HG03460 (cell line): ENCODE results near the gene TNS1.

Source experiments
- ATAC-seq: cut with Tn5 transposase; IDR thresholded peaks from one replicate; pipeline ENCODE4 v1.9.1; 2021; ENCODE audit not compliant: unreplicated experiment

Gene TNS1

GRCh38 chr2:217964275-217965161, 38.3 kb downstream of the TNS1 start:
- ATAC-seq = no peak

- no peak for ATAC-seq
Observed at GRCh38 chr2:217960351-217960750, 42.4 kb downstream of the TNS1 start.

GRCh38 chr2:217959723-217960122, 43.1 kb downstream of the TNS1 start:
- ATAC-seq = no peak

DNA sequence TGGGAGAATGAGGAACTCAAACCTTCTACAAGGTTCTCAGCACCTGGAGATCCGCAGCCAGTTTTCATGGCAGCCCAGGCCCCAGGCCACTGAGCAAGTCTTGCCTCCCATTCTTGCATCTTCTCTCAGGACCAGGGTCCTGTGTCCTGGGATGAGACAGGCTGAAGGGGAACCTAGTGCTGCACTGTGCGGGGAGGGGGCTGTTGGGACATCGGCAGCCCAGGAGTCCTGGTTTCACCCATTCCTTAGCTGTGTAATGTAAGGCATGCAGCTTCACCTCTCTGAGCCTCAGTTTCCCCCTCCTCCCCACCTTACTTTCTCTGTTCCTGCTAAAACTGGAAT, 43.9 kb downstream of the TNS1 start:
- ATAC-seq = no peak

- ATAC-seq = no peak
Observed at GRCh38 chr2:217958206-217958883, 44.5 kb downstream of the TNS1 start.

DNA sequence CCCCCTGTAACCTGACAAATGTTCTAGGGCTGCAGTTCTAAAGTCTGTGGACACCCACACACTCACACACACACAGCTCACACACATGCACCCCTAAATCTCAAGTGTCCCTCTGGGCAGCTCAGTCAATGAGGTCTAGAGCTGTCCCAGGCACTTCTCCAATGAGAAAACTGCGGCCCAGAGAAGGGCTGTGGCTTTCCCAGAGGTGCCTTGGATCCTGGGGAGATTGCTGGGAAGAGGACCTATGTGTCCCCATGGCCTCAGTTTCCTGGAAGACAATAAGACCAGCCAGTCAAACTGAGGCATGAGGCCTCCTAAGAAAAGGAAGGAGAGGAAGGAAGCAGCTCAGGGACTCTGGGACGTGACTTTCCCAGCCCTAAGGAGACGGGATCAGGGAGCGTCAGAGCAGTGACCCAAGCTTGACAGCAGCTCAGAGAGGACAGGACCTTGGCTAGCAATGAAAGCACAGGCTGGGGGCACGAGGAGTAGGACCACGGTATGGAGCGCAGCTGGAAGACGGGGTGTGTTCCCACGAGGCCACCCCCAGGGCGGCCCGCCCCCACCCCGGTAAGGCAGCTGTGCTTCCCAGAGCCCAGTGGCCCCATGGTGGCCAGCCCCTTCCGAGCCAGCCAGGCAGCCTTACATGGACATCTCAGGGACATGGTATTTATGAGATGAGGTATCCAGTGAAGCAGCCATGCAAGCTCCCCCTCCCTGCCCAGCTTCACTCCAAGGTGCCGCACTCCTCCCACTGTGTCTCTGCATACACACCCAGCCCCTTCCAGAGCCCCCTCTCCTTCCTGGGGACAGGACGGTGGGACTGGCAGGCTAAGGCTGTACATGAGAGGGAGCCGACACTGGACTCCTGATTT, 46.0 kb downstream of the TNS1 start:
- no peak for ATAC-seq

DNA sequence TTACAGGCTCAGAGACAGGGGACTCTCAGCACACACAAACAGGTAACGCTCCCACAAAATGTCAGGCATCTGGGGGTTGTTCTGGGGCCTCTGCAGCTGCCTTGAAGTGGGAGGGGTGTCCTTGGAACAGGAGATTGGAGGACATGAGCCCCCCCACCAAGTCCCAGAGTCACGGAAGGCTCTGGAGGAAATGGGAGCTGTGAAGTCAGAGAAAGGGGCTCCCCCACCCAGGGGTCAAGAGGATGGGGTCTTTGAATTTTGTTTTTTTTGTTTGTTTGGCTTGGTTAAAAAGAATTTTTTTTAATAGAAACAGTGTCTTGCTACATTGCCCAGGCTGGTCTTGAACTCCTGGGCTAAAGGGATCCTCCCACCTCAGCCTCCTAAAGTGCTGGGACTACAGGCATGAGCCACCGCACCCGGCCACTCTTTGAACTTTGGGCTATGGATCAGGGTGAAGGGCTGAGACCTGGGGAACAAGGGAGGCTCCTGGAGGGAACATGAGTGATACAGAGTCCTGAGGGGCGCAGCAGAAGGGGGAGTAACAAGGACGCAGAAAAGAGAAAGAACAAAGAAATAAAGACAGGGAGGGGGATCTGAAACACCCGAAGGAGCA, 46.8 kb downstream of the TNS1 start:
- ATAC-seq = no peak

- no peak for ATAC-seq
Observed at GRCh38 chr2:217954971-217955740, 47.6 kb downstream of the TNS1 start.

DNA sequence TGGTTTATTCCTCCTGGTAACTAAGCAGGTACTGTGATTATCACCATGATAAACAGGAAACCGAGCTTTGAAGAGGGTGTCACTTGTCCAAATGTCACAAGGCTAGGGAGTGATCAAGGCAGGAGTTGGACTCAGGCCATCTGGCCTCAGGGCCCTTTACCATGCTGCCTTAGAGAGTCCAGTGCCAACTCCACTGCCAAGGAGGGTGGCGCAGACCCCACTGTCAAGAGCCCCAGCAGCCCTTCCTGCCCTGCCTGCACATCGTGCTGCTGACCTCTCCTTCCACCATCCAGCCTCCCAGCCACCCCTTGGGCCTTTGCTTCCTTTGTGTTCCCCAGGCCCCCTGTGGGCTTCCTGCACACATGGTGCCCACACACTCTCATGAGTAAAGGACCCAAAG, 48.3 kb downstream of the TNS1 start:
- no peak for ATAC-seq

DNA sequence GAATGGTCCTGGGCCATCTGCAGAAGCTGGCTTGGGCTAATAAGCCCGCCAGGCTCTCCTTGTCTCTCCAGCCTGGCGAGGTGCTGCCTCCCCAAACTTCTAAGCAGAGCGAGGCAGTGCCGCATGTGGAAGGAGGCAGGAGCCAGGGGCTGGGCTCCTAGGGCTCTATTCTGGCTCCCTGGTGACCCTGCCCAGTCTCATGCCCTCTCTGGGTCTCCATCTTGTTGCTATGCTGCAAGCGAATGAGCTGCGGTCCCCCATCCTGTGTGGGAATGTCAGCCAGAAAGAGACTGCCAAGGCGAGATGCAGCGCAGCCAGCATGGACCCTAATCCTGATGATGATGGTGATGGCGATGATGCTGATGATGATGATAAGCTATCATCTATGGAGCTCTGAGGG, 48.7 kb downstream of the TNS1 start:
- ATAC-seq = no peak

GRCh38 chr2:217953531-217953932, 49.3 kb downstream of the TNS1 start:
- ATAC-seq = no peak

GRCh38 chr2:217953011-217953481, 49.7 kb downstream of the TNS1 start:
- ATAC-seq = no peak

- ATAC-seq = no peak
Observed at GRCh38 chr2:217952409-217952808, 50.4 kb downstream of the TNS1 start.

DNA sequence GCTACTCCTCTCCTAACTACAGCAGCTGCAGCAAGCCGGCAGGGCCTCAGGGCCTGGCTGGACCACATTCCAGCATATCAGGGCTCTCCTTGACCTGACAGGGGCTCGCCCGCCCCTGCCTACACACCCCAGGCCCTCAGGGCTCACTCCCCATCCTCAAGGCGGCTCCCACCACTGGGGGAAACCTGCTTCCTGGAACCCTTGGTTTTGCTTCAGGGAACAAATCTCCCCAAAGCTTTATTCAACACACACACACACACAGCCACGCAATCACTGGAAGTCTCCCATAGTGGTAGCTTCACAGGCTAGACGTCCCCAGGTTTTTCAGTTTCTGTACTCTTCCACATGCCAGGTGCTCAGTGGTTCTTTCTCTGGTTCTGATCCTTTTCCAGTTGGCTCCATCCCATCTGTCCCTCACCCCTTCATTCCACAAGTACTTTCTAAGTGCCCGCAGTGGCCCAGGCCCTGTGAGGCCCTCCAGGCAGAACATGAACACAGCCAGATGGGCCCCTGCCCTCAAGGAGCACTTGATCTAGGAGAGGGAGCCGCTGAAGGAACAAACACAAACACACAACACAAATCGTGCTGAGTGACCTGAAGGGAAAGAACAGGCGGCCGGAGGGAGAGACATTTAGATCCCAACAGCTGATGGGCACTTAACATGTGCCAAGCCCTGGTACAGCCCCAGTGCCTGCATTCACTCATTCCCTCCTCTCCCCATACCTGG, 51.1 kb downstream of the TNS1 start:
- ATAC-seq = no peak

DNA sequence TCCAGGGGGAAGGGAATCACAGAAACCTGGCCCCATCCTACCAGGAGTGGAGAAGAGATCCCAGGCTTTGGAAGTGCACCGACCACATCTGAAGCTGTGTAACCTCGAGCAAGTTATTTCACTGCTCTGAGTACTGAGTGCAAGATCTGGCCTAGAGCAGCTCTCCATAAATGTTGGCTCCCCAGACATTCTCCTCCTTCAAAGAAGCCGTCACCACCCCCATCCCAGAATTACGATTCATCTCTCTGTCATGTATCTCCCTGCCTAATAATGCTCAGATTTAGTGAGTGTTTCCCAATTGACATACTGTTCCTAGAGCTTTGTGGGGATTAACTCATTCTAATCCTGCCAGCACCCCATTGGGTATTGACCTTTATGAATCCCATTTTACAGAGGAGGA, 51.7 kb downstream of the TNS1 start:
- ATAC-seq = no peak

- no peak for ATAC-seq
Observed at GRCh38 chr2:217950401-217950871, 52.4 kb downstream of the TNS1 start.

- no peak for ATAC-seq
Observed at GRCh38 chr2:217949447-217949846, 53.3 kb downstream of the TNS1 start.

- no peak for ATAC-seq
Observed at GRCh38 chr2:217948897-217949296, 53.9 kb downstream of the TNS1 start.

DNA sequence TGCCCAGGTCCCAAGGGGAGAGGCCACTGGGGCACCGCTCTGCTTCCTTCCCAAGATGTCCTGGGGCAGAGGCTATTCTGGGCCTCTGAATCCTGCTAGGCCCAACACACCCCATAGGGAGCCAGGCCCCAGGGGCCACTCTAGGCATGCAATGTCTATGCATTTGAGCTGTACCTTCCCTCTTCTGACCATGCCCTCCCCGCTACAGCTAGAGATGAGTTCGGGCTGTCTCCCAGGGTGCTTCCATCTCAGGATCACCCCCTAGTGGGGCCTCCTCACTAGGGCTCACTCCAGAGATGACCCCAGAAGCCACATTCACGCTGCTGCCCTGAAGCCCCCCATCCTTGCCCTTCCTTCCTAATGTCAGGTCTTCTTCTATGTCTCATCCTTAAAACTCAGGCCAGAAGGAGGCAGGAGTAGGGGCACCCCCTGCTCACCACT, 54.4 kb downstream of the TNS1 start:
- no peak for ATAC-seq
